ENCODE measurements around the gene LUC7L2.
"Not testable (repeated sequence)": the region's sequence is repeated elsewhere in the genome, so short reads cannot be mapped to it uniquely, and the experiment has no call there.

Gene LUC7L2

DNA sequence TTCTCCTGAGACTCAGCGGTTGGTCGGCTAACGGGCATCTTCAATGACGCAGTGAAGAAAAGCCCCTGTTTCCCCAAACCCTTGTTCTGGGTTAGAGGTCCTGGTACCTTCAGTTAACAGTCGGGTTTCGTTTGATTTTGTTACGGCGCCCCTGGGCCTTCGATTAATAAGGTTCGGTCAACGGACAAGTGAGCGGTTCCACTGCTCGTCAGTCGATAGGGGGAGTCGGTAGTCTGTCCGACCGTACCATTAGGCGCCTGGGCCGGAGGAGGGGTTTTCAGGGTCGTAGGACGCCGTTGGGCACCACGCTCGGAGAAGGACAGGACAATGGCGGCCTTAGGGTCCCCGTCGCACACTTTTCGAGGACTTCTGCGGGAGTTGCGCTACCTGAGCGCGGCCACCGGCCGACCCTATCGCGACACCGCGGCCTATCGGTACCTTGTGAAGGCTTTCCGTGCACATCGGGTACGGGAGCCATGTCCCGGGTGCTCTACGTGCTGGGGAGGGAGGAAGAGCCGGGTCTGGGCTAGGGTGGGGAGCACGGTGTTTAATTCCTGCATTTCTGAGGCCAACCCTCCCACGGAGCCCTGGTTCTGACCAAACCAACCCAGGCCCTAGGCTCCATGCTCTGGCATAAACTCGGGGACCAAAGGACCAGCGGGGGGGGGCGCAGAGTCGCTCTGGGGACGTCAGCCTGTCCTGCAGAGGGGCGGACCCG lies 18.5 kb upstream of the LUC7L2 start, which contains the start of gene FMC1:
FMC1 (plus strand) TSS at position 280 of the 718 bp plus-strand sequence; CDS start at position 328, 48 bp downstream.
- Mint-ChIP-seq H3K9me3 (peaks cover 5% of the 10 kb centered on the region), H3K4me3 (peak within 1 kb of the TSS; percentile 98), H3K27ac (peak within 1 kb of the TSS; percentile 100), H3K36me3 (peaks cover 6% of the 10 kb centered on the region), H3K27me3 (peaks cover 1% of the 10 kb centered on the region), H3K4me1 (peaks cover 40% of the 10 kb centered on the region)

DNA sequence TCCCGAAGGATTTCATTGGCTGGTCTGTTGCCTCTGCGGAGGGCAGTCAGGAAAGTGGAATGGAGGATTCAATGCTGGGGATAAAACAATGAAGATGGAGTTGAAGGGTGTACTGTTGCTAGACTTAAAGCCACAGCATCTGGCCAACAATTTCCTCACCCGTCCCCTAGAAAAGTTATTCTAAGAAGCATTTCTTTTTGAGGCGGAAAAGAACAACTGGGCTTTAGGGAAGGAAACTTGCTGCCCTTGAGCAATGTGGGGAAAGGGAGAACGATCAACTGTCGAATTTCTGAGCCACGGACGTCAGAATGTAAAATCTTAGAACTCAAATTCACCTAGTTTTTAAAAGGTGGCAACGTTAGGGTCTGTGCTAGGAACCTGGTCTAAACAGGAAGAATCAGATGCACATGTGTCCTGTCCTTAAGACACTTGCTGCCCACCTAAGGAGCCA lies 17.9 kb upstream of the LUC7L2 start:
- H3K36me3 Mint-ChIP-seq: peaks cover 7% of the 10 kb centered on the region
- peaks cover 42% of the 10 kb centered on the region for H3K4me1 Mint-ChIP-seq
- peak overlapping the region; percentile 100 for H3K27ac Mint-ChIP-seq
- H3K27me3 Mint-ChIP-seq: peaks cover 1% of the 10 kb centered on the region
- H3K9me3 Mint-ChIP-seq: peaks cover 5% of the 10 kb centered on the region
- H3K4me3 Mint-ChIP-seq: peak overlapping the region; percentile 98

DNA sequence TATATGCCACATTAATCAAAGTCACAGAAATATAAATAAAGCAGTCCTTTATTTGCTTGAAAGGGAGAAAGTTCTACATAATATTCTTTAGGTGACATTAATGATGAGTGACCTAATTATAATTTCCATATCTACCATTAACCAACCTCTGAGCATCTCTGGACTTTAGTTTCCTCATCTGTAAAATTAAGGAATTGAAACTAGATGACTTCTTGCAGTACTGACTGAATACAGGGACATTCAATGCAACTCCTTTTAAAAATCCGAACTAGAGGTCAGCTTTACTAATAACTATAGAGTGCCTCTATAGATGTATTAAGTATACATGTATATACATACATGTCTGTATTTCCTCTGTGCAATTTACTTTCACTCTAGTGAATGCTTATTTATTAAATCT lies 14.7 kb upstream of the LUC7L2 start:
- peaks cover 1% of the 10 kb centered on the region for H3K27me3 Mint-ChIP-seq
- no peaks in the 10 kb centered on the region for H3K9me3 Mint-ChIP-seq
- H3K4me1 Mint-ChIP-seq: peaks cover 45% of the 10 kb centered on the region
- H3K4me3 Mint-ChIP-seq: no peak overlapping the region
- peaks cover 15% of the 10 kb centered on the region for H3K36me3 Mint-ChIP-seq
- H3K27ac Mint-ChIP-seq: no peak overlapping the region

DNA sequence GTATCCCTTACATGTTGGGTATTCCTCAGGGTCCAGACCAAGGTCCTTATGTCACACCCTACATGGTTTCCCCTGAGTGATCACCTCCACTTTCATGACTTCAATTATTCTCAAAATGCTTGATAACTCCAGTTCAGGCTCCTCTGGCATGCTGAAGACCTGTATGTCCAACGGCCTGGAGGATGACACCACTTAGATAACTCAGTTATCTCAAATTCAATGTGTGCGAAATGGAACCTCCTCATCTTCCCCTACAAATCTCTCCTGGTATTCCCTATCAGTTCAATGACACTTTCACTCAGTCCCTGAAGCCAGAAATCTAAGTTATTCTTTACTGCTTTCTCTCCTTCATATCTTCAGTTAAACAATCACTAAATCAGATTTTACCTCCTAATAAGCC lies 8.7 kb upstream of the LUC7L2 start:
- Mint-ChIP-seq H3K4me1 (peaks cover 20% of the 10 kb centered on the region), H3K27ac (no peak overlapping the region), H3K9me3 (no peaks in the 10 kb centered on the region), H3K4me3 (no peak overlapping the region), H3K36me3 (peaks cover 22% of the 10 kb centered on the region), H3K27me3 (no peaks in the 10 kb centered on the region)

- H3K27ac Mint-ChIP-seq: no peak overlapping the region
- peaks cover 12% of the 10 kb centered on the region for H3K36me3 Mint-ChIP-seq
- no peak overlapping the region for H3K4me3 Mint-ChIP-seq
- peaks cover 26% of the 10 kb centered on the region for H3K4me1 Mint-ChIP-seq
- H3K27me3 Mint-ChIP-seq: no peaks in the 10 kb centered on the region
- no peaks in the 10 kb centered on the region for H3K9me3 Mint-ChIP-seq
Measured at GRCh38 chr7:139354729-139355128, 5.0 kb upstream of the LUC7L2 start.

- H3K4me3 Mint-ChIP-seq: no peak overlapping the region
- H3K36me3 Mint-ChIP-seq: peaks cover 11% of the 10 kb centered on the region
Measured at GRCh38 chr7:139355320-139355719, 4.4 kb upstream of the LUC7L2 start.

DNA sequence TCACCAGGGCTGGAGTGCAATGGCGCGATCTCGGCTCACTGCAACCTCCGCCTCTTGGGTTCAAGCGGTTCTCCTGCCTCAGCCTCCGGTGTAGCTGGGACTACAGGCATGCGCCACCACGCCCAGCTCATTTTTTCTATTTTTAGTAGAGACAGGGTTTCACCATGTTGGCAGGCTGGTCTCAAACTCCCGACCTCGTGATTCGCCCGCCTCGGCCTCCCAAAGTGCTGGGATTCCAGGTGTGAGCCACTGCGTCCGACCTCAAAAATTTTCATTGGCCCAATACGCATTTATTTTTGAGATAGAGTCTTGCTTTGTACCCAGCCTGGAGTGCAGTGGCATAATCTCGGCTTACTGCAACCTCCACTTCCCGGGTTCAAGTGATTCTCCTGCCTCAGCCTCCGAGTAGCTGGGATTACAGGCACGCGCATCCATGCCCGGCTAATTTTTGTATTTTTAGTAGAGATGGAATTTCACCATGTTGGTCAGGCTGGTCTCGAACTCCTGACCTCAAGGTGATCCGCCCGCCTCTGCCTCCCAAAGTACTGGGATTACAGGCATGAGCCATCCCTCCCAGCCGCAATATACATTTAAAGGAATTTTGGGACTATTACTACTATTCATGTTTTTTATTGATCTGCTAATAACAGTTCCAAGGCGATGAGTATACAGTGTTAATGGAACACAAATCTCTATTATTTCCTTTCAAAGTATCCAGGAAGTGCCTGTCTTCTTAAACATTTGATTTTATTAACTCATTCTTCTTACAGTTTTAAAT lies 1.8 kb upstream of the LUC7L2 start:
- not testable (repeated sequence) for H3K9me3 Mint-ChIP-seq, H3K36me3 Mint-ChIP-seq, H3K27me3 Mint-ChIP-seq
- H3K4me3 Mint-ChIP-seq: peak overlapping the region; percentile 94
- peak overlapping the region; percentile 99 for H3K27ac Mint-ChIP-seq
- peaks cover 33% of the 10 kb centered on the region for H3K4me1 Mint-ChIP-seq

More at GRCh38 chr7:139355320-139355719, 4.4 kb upstream of the LUC7L2 start:
- Mint-ChIP-seq H3K4me1 (peaks cover 26% of the 10 kb centered on the region), H3K27ac (no peak overlapping the region), H3K27me3 (no peaks in the 10 kb centered on the region), H3K9me3 (no peaks in the 10 kb centered on the region)

- Mint-ChIP-seq H3K27ac (peak overlapping the region; percentile 99), H3K4me3 (peak overlapping the region; percentile 94), H3K27me3 (no peaks in the 10 kb centered on the region), H3K4me1 (peaks cover 41% of the 10 kb centered on the region), H3K36me3 (peaks cover 5% of the 10 kb centered on the region), H3K9me3 (no peaks in the 10 kb centered on the region)
Measured at GRCh38 chr7:139358541-139359365, 941 bp upstream of the LUC7L2 start.

DNA sequence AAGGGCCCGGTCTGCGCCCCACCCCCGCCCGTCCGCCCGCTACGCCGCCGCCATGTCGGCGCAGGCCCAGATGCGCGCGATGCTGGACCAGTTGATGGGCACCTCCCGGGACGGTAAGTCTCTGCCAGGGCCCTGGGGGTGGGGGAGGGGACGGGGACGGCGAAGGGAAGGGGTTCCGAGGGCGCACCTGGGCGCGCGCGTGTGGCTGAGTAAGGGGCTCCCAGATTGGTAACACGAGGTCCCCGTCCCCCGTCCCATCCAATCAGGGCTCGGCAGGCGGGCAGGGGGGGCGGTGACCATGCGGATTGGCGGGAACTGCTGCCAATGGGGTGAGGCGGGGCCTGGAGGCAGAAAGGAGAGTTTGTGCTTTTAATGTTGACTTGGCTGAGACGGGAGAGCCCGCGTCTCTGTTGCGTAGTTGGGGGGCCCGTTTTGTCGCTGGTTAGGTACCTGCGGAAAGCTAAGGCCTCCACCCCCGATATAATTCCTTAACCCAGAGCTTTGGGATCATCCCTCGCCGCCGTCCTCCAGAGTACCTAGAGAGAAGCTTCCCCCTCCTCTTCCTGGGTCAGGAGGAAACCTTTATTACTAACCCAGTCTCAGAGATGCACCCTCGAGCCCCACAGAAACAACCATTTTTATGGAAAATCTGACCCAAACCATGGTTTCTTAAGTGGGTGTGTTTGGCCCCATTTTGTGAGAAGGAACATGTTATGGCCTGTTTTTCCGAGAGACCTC lies 685 bp downstream of the LUC7L2 start:
- no peaks in the 10 kb centered on the region for H3K27me3 Mint-ChIP-seq
- peak overlapping the region; percentile 99 for H3K27ac Mint-ChIP-seq
- H3K4me3 Mint-ChIP-seq: peak overlapping the region; percentile 94
- peaks cover 54% of the 10 kb centered on the region for H3K4me1 Mint-ChIP-seq
- peaks cover 11% of the 10 kb centered on the region for H3K36me3 Mint-ChIP-seq
- H3K9me3 Mint-ChIP-seq: no peaks in the 10 kb centered on the region

GRCh38 chr7:139360948-139361307 lies 1.2 kb downstream of the LUC7L2 start:
- Mint-ChIP-seq H3K9me3 (no peaks in the 10 kb centered on the region), H3K4me3 (peak overlapping the region; percentile 94), H3K27me3 (no peaks in the 10 kb centered on the region), H3K4me1 (peaks cover 55% of the 10 kb centered on the region), H3K36me3 (peaks cover 10% of the 10 kb centered on the region), H3K27ac (peak overlapping the region; percentile 99)

DNA sequence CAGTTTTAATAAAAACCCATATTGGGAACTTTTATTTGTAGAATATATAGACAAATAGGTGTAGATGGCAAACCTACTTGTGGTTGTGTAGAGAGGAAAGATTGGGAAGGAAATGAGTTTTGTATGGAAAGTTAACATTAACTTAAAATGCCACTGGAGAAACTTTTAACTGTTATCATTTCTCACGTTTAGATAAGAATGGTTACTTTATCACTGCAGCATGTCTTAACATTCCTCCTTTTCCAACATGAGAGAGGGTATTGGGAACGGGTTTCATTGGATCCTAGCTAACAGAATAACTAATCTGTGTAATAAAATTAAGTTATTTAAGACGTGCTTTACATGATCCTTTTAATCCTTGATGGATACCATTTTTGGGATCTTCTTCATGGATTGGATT lies 1.8 kb downstream of the LUC7L2 start:
- H3K27ac Mint-ChIP-seq: peak overlapping the region; percentile 99
- H3K4me1 Mint-ChIP-seq: peaks cover 55% of the 10 kb centered on the region
- H3K4me3 Mint-ChIP-seq: peak overlapping the region; percentile 94
- H3K36me3 Mint-ChIP-seq: peaks cover 10% of the 10 kb centered on the region
- H3K9me3 Mint-ChIP-seq: no peaks in the 10 kb centered on the region
- no peaks in the 10 kb centered on the region for H3K27me3 Mint-ChIP-seq

DNA sequence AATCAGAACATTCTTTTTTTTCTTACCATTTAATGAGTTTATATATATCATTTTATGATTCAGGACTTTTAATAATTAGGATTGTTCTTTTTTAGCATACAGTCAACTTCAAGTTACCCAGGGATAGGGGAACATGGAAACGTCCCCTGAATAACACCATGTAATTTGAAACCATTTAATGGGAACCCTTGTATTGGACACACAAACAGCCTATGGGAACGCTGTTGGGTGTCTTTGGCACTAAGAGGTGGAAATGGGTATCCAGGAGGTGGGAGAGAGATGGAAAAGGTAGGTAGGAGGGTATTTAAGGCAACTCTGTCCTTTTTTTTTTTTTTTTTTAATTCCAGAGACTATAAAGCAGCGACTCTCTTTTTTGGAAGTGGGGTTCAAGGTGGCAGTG lies 2.6 kb downstream of the LUC7L2 start:
- peaks cover 49% of the 10 kb centered on the region for H3K4me1 Mint-ChIP-seq
- H3K36me3 Mint-ChIP-seq: peaks cover 10% of the 10 kb centered on the region
- H3K27ac Mint-ChIP-seq: peak overlapping the region; percentile 66
- no peaks in the 10 kb centered on the region for H3K9me3 Mint-ChIP-seq
- no peaks in the 10 kb centered on the region for H3K27me3 Mint-ChIP-seq
- H3K4me3 Mint-ChIP-seq: peak overlapping the region; percentile 81

GRCh38 chr7:139362981-139363380 lies 3.3 kb downstream of the LUC7L2 start:
- Mint-ChIP-seq H3K36me3 (peaks cover 13% of the 10 kb centered on the region), H3K27ac (peak overlapping the region; percentile 66), H3K9me3 (no peaks in the 10 kb centered on the region)

DNA sequence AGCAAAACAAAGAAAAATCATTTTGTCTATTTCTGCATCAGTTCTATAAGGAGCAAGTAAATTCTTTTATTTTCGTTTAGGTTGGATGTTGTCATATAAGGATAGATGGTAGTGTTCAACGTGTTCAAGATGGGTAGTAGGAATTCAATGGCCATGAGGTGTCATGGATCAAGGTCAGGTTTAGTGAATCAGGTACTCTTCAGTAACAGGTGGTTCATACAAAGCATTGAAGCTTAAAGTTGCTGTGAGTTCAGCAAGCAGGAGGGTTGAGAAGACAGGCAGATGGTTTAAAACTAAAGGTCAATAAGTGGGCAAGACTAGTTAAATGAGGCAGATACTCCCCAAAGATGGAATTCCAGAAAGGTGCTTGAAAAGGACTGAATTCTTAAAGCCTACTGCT lies 5.6 kb downstream of the LUC7L2 start:
- Mint-ChIP-seq H3K27ac (peak overlapping the region; percentile 63), H3K4me1 (peaks cover 64% of the 10 kb centered on the region), H3K27me3 (no peaks in the 10 kb centered on the region), H3K9me3 (no peaks in the 10 kb centered on the region), H3K36me3 (peaks cover 19% of the 10 kb centered on the region), H3K4me3 (no peak overlapping the region)

More at GRCh38 chr7:139362981-139363380, 3.3 kb downstream of the LUC7L2 start:
- H3K4me3 Mint-ChIP-seq: peak overlapping the region; percentile 81
- peaks cover 53% of the 10 kb centered on the region for H3K4me1 Mint-ChIP-seq
- no peaks in the 10 kb centered on the region for H3K27me3 Mint-ChIP-seq

- H3K4me3 Mint-ChIP-seq: peak overlapping the region; percentile 15
- no peak overlapping the region for H3K27ac Mint-ChIP-seq
- H3K4me1 Mint-ChIP-seq: peaks cover 72% of the 10 kb centered on the region
- H3K27me3 Mint-ChIP-seq: no peaks in the 10 kb centered on the region
- no peaks in the 10 kb centered on the region for H3K9me3 Mint-ChIP-seq
- H3K36me3 Mint-ChIP-seq: peaks cover 20% of the 10 kb centered on the region
Measured at GRCh38 chr7:139366400-139366799, 6.7 kb downstream of the LUC7L2 start.
